ENCODE measurements around the gene NECAB2.

NECAB2 gene

GRCh38 chr16:83937922-83938885 is 29.8 kb upstream of the NECAB2 start:
- no peaks in the 10 kb centered on the region for H3K9me2 ChIP-seq (replicated peaks; ENCODE audit: control insufficient read depth, low read length)
- no peak for TF ChIP-seq CTCF (IDR thresholded peaks at IDR 0.05; ENCODE audit: low read depth, low read length, poor library complexity, severe bottlenecking)
- no peak for TF ChIP-seq EZH2phosphoT487 (IDR thresholded peaks at IDR 0.05; ENCODE audit: borderline replicate concordance, low read length)
- H3K79me2 ChIP-seq (ENCODE audit: control insufficient read depth, low read length) = no peaks in the 10 kb centered on the region
- no peaks in the 10 kb centered on the region for H3K36me3 ChIP-seq (ENCODE audit: control insufficient read depth, low read length)
- H3K4me2 ChIP-seq (ENCODE audit: low read length) = no peak overlapping the region
- H3F3A ChIP-seq (ENCODE audit: control insufficient read depth, insufficient read depth) = no peaks in the 10 kb centered on the region
- no peaks in the 10 kb centered on the region for H3K9me3 ChIP-seq (ENCODE audit: control insufficient read depth, insufficient read depth, low read length)
- H3K27ac ChIP-seq (ENCODE audit: low read depth, low read length) = no peak overlapping the region
- H3K4me3 ChIP-seq (ENCODE audit: low read length) = no peak overlapping the region
- H3K4me1 ChIP-seq (ENCODE audit: control insufficient read depth, low read length) = no peaks in the 10 kb centered on the region
- H4K20me1 ChIP-seq (ENCODE audit: control insufficient read depth, insufficient read depth, low read depth, low read length) = no peaks in the 10 kb centered on the region
- H3K27me3 ChIP-seq (ENCODE audit: control insufficient read depth, low read length) = no peaks in the 10 kb centered on the region

GRCh38 chr16:83939266-83939855 is 28.7 kb upstream of the NECAB2 start:
- Histone ChIP-seq H3K4me2 (ENCODE audit: low read length) (no peak overlapping the region), H3K36me3 (ENCODE audit: control insufficient read depth, low read length) (no peaks in the 10 kb centered on the region), H3K4me3 (ENCODE audit: low read length) (no peak overlapping the region), H3F3A (ENCODE audit: control insufficient read depth, insufficient read depth) (no peaks in the 10 kb centered on the region), H3K9me3 (ENCODE audit: control insufficient read depth, insufficient read depth, low read length) (no peaks in the 10 kb centered on the region), H3K27me3 (ENCODE audit: control insufficient read depth, low read length) (no peaks in the 10 kb centered on the region), H4K20me1 (ENCODE audit: control insufficient read depth, insufficient read depth, low read depth, low read length) (no peaks in the 10 kb centered on the region), H3K4me1 (ENCODE audit: control insufficient read depth, low read length) (no peaks in the 10 kb centered on the region), H3K79me2 (ENCODE audit: control insufficient read depth, low read length) (no peaks in the 10 kb centered on the region), H3K27ac (ENCODE audit: low read depth, low read length) (no peak overlapping the region), H3K9me2 (replicated peaks; ENCODE audit: control insufficient read depth, low read length) (no peaks in the 10 kb centered on the region)
- TF ChIP-seq CTCF (IDR thresholded peaks at IDR 0.05; ENCODE audit: low read depth, low read length, poor library complexity, severe bottlenecking) = no peak
- no peak for TF ChIP-seq EZH2phosphoT487 (IDR thresholded peaks at IDR 0.05; ENCODE audit: borderline replicate concordance, low read length)

- no peak overlapping the region for H3K4me2 ChIP-seq (ENCODE audit: low read length)
- H3K36me3 ChIP-seq (ENCODE audit: control insufficient read depth, low read length) = no peaks in the 10 kb centered on the region
- no peaks in the 10 kb centered on the region for H4K20me1 ChIP-seq (ENCODE audit: control insufficient read depth, insufficient read depth, low read depth, low read length)
- no peaks in the 10 kb centered on the region for H3K27me3 ChIP-seq (ENCODE audit: control insufficient read depth, low read length)
- H3K4me3 ChIP-seq (ENCODE audit: low read length) = no peak overlapping the region
- TF ChIP-seq CTCF (IDR thresholded peaks at IDR 0.05; ENCODE audit: low read depth, low read length, poor library complexity, severe bottlenecking) (no peak), EZH2phosphoT487 (IDR thresholded peaks at IDR 0.05; ENCODE audit: borderline replicate concordance, low read length) (no peak)
- no peaks in the 10 kb centered on the region for H3K79me2 ChIP-seq (ENCODE audit: control insufficient read depth, low read length)
- no peaks in the 10 kb centered on the region for H3K9me2 ChIP-seq (replicated peaks; ENCODE audit: control insufficient read depth, low read length)
- no peak overlapping the region for H3K27ac ChIP-seq (ENCODE audit: low read depth, low read length)
- H3K9me3 ChIP-seq (ENCODE audit: control insufficient read depth, insufficient read depth, low read length) = no peaks in the 10 kb centered on the region
- H3K4me1 ChIP-seq (ENCODE audit: control insufficient read depth, low read length) = no peaks in the 10 kb centered on the region
- H3F3A ChIP-seq (ENCODE audit: control insufficient read depth, insufficient read depth) = no peaks in the 10 kb centered on the region
These were observed 27.9 kb upstream of the NECAB2 start for GRCh38 chr16:83940119-83940518.

Data from DOHH2 (cell line).